KMS-11 (cell line): Measurements from ENCODE around the gene ADORA1.

Experiments used
- H2AFZ ChIP-seq: fragments of 200-600 bp; sonication (generic); 2 replicates; pipeline ENCODE4 v1.6.1; 2016; ENCODE audit warnings: antibody characterized with exemption, mixed run types, low read depth
- H3K27ac ChIP-seq: fragments of 200-600 bp; sonication (generic); 2 replicates; pipeline ENCODE4 v1.6.1; 2016; ENCODE audit warnings: mild to moderate bottlenecking, mixed run types
- H3K27me3 ChIP-seq: fragments of 200-600 bp; sonication (generic); 2 replicates; pipeline ENCODE4 v1.6.1; 2017; ENCODE audit warnings: mild to moderate bottlenecking, low read depth, mixed run types, moderate library complexity; ENCODE audit not compliant: insufficient read depth
- H3K36me3 ChIP-seq: fragments of 200-600 bp; sonication (generic); 2 replicates; pipeline ENCODE4 v1.6.1; 2017; ENCODE audit warnings: mild to moderate bottlenecking, mixed run types; ENCODE audit not compliant: insufficient read depth
- H3K4me1 ChIP-seq: fragments of 200-600 bp; sonication (generic); 2 replicates; pipeline ENCODE4 v1.6.1; 2016; ENCODE audit warnings: mild to moderate bottlenecking, low read depth, mixed run types; ENCODE audit not compliant: poor library complexity, severe bottlenecking
- H3K4me2 ChIP-seq: fragments of 200-600 bp; sonication (generic); 2 replicates; pipeline ENCODE4 v1.7.0; 2016; ENCODE audit warnings: mild to moderate bottlenecking, mixed run types
- H3K4me3 ChIP-seq: fragments of 200-600 bp; sonication (generic); IDR thresholded peaks from 2 replicates; pipeline ENCODE4 v1.6.1; 2017; ENCODE audit warnings: low read depth, low read length, mixed read lengths; ENCODE audit not compliant: insufficient read depth
- H3K79me2 ChIP-seq: fragments of 200-600 bp; sonication (generic); 2 replicates; pipeline ENCODE4 v1.6.1; 2016; ENCODE audit warnings: low read depth, mixed run types; ENCODE audit not compliant: insufficient read depth
- H3K9ac ChIP-seq: fragments of 200-600 bp; sonication (generic); 2 replicates; pipeline ENCODE4 v1.6.1; 2016; ENCODE audit warnings: mild to moderate bottlenecking, mixed run types
- H4K20me1 ChIP-seq: fragments of 200-600 bp; sonication (generic); 2 replicates; pipeline ENCODE4 v1.6.1; 2016; ENCODE audit warnings: mild to moderate bottlenecking, mixed run types; ENCODE audit not compliant: insufficient read depth
- CTCF ChIP-seq: fragments of 200-600 bp; sonication (generic); conservative IDR thresholded peaks from 2 replicates; pipeline ENCODE4 v1.6.1; 2017; ENCODE audit warnings: low read depth, mild to moderate bottlenecking, antibody characterized with exemption, low read length, moderate library complexity, mixed read lengths

Gene ADORA1

GRCh38 chr1:203175237-203175826 lies 47.8 kb downstream of the ADORA1 start, which contains the start of gene MYBPH:
MYBPH (minus strand) TSS chr1:203175826; CDS start chr1:203175755, 71 bp downstream.
- Histone ChIP-seq H3K36me3 (no peaks in the 10 kb centered on the region), H3K4me1 (no peaks in the 10 kb centered on the region), H3K79me2 (no peaks in the 10 kb centered on the region), H3K4me3 (no peak within 1 kb of the TSS), H3K27ac (no peak within 1 kb of the TSS), H2AFZ (no peak within 1 kb of the TSS), H3K27me3 (peaks cover 6% of the 10 kb centered on the region; the same call in 1 of the 2 replicates), H4K20me1 (no peaks in the 10 kb centered on the region), H3K9ac (no peak within 1 kb of the TSS), H3K4me2 (no peak within 1 kb of the TSS)
- no peak for TF ChIP-seq CTCF

- Histone ChIP-seq H3K79me2 (no peaks in the 10 kb centered on the region), H3K4me2 (no peak overlapping the region), H3K9ac (no peak overlapping the region), H2AFZ (no peak overlapping the region), H3K36me3 (no peaks in the 10 kb centered on the region), H3K27ac (no peak overlapping the region), H3K4me1 (no peaks in the 10 kb centered on the region), H3K4me3 (no peak overlapping the region), H4K20me1 (no peaks in the 10 kb centered on the region), H3K27me3 (peaks cover 6% of the 10 kb centered on the region; the same call in 1 of the 2 replicates)
- no peak for TF ChIP-seq CTCF
These were observed 48.3 kb downstream of the ADORA1 start for GRCh38 chr1:203175827-203176241.

- H3K4me1 ChIP-seq: no peaks in the 10 kb centered on the region
- no peak overlapping the region for H3K4me3 ChIP-seq
- TF ChIP-seq CTCF: no peak
These were observed 48.9 kb downstream of the ADORA1 start for GRCh38 chr1:203176273-203177035.

GRCh38 chr1:203177036-203177405 lies 49.5 kb downstream of the ADORA1 start:
- peaks cover 6% of the 10 kb centered on the region; the same call in 1 of the 2 replicates for H3K27me3 ChIP-seq
- no peak overlapping the region for H3K27ac ChIP-seq
- H2AFZ ChIP-seq: no peak overlapping the region
- no peak for TF ChIP-seq CTCF
- no peak overlapping the region for H3K9ac ChIP-seq
- no peak overlapping the region for H3K4me3 ChIP-seq
- H3K36me3 ChIP-seq: no peaks in the 10 kb centered on the region
- H3K4me2 ChIP-seq: no peak overlapping the region
- H3K79me2 ChIP-seq: no peaks in the 10 kb centered on the region
- H4K20me1 ChIP-seq: no peaks in the 10 kb centered on the region
- no peaks in the 10 kb centered on the region for H3K4me1 ChIP-seq

More at GRCh38 chr1:203176273-203177035, 48.9 kb downstream of the ADORA1 start:
- Histone ChIP-seq H3K27me3 (peaks cover 6% of the 10 kb centered on the region; the same call in 1 of the 2 replicates), H2AFZ (no peak overlapping the region), H3K9ac (no peak overlapping the region), H3K79me2 (no peaks in the 10 kb centered on the region), H4K20me1 (no peaks in the 10 kb centered on the region), H3K4me2 (no peak overlapping the region), H3K36me3 (no peaks in the 10 kb centered on the region), H3K27ac (no peak overlapping the region)
